KMS-11 (cell line): Measurements from ENCODE around the gene SYTL1.

Source experiments
- H2AFZ ChIP-seq: fragments of 200-600 bp; sonication (generic); 2 replicates; pipeline ENCODE4 v1.6.1; 2016; ENCODE audit warnings: antibody characterized with exemption, mixed run types, low read depth
- H3K27ac ChIP-seq: fragments of 200-600 bp; sonication (generic); 2 replicates; pipeline ENCODE4 v1.6.1; 2016; ENCODE audit warnings: mild to moderate bottlenecking, mixed run types
- H3K27me3 ChIP-seq: fragments of 200-600 bp; sonication (generic); 2 replicates; pipeline ENCODE4 v1.6.1; 2017; ENCODE audit warnings: mild to moderate bottlenecking, low read depth, mixed run types, moderate library complexity; ENCODE audit not compliant: insufficient read depth
- H3K36me3 ChIP-seq: fragments of 200-600 bp; sonication (generic); 2 replicates; pipeline ENCODE4 v1.6.1; 2017; ENCODE audit warnings: mild to moderate bottlenecking, mixed run types; ENCODE audit not compliant: insufficient read depth
- H3K4me1 ChIP-seq: fragments of 200-600 bp; sonication (generic); 2 replicates; pipeline ENCODE4 v1.6.1; 2016; ENCODE audit warnings: mild to moderate bottlenecking, low read depth, mixed run types; ENCODE audit not compliant: poor library complexity, severe bottlenecking
- H3K4me2 ChIP-seq: fragments of 200-600 bp; sonication (generic); 2 replicates; pipeline ENCODE4 v1.7.0; 2016; ENCODE audit warnings: mild to moderate bottlenecking, mixed run types
- H3K4me3 ChIP-seq: fragments of 200-600 bp; sonication (generic); IDR thresholded peaks from 2 replicates; pipeline ENCODE4 v1.6.1; 2017; ENCODE audit warnings: low read depth, low read length, mixed read lengths; ENCODE audit not compliant: insufficient read depth
- H3K79me2 ChIP-seq: fragments of 200-600 bp; sonication (generic); 2 replicates; pipeline ENCODE4 v1.6.1; 2016; ENCODE audit warnings: low read depth, mixed run types; ENCODE audit not compliant: insufficient read depth
- H3K9ac ChIP-seq: fragments of 200-600 bp; sonication (generic); 2 replicates; pipeline ENCODE4 v1.6.1; 2016; ENCODE audit warnings: mild to moderate bottlenecking, mixed run types
- H4K20me1 ChIP-seq: fragments of 200-600 bp; sonication (generic); 2 replicates; pipeline ENCODE4 v1.6.1; 2016; ENCODE audit warnings: mild to moderate bottlenecking, mixed run types; ENCODE audit not compliant: insufficient read depth
- TF ChIP-seq, protein P1 (sequence below): fragments of 200-600 bp; sonication (generic); conservative IDR thresholded peaks from 2 replicates; pipeline ENCODE4 v1.6.1; 2017; ENCODE audit warnings: low read depth, mild to moderate bottlenecking, antibody characterized with exemption, low read length, moderate library complexity, mixed read lengths

Gene SYTL1

DNA sequence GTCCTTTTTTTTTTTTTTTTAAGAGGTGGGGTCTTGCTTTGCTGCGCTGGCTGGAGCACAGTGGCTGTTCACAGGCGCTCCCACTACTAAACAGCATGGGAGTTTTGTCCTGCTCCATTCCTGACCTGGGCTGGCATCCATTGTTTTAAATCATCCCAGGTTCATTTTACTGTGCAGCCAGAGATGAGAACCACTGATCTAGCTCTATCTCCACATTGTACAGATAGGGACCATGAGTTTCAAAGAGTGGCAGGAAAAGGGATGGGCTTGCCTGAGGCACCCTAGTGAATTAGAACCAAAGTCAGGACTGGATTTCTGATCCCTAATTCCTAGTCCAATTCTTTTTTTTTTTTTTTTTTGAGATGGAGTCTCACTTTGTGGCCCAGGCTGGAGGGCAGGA lies 27.1 kb upstream of the SYTL1 start:
- Histone ChIP-seq H3K36me3 (no peaks in the 10 kb centered on the region), H3K4me1 (no peaks in the 10 kb centered on the region), H3K9ac (no peak overlapping the region), H3K27ac (no peak overlapping the region), H3K4me3 (no peak overlapping the region), H2AFZ (no peak overlapping the region), H3K79me2 (no peaks in the 10 kb centered on the region), H4K20me1 (no peaks in the 10 kb centered on the region), H3K27me3 (no peaks in the 10 kb centered on the region), H3K4me2 (no peak overlapping the region)
- TF ChIP-seq, protein P1, sequence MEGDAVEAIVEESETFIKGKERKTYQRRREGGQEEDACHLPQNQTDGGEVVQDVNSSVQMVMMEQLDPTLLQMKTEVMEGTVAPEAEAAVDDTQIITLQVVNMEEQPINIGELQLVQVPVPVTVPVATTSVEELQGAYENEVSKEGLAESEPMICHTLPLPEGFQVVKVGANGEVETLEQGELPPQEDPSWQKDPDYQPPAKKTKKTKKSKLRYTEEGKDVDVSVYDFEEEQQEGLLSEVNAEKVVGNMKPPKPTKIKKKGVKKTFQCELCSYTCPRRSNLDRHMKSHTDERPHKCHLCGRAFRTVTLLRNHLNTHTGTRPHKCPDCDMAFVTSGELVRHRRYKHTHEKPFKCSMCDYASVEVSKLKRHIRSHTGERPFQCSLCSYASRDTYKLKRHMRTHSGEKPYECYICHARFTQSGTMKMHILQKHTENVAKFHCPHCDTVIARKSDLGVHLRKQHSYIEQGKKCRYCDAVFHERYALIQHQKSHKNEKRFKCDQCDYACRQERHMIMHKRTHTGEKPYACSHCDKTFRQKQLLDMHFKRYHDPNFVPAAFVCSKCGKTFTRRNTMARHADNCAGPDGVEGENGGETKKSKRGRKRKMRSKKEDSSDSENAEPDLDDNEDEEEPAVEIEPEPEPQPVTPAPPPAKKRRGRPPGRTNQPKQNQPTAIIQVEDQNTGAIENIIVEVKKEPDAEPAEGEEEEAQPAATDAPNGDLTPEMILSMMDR, result no peak

DNA sequence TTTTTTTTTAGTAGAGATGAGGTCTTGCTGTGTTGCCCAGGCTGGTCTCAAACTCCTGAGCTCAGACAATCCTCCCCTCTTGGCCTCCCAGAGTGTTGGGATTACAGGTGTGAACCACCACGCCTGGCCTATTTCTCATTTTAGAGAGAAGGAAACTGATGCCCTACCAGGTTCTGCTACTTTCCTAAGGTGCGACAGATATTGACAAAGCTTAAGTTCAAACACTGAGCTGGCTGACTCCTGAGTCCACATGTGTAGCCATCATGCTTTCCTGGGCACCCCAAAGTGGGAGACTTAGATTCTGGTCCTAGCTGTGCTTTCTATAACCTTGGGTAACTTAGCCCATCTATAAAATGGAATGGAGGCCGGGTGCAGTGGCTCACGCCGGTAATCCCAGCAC lies 25.0 kb upstream of the SYTL1 start:
- TF ChIP-seq, protein P1, result no peak
- no peaks in the 10 kb centered on the region for H4K20me1 ChIP-seq
- no peak overlapping the region for H3K9ac ChIP-seq
- H3K27me3 ChIP-seq, result no peaks in the 10 kb centered on the region
- no peak overlapping the region for H3K4me2 ChIP-seq
- H2AFZ ChIP-seq, result no peak overlapping the region
- H3K79me2 ChIP-seq, result no peaks in the 10 kb centered on the region
- H3K27ac ChIP-seq, result no peak overlapping the region
- no peaks in the 10 kb centered on the region for H3K36me3 ChIP-seq
- no peaks in the 10 kb centered on the region for H3K4me1 ChIP-seq
- no peak overlapping the region for H3K4me3 ChIP-seq

DNA sequence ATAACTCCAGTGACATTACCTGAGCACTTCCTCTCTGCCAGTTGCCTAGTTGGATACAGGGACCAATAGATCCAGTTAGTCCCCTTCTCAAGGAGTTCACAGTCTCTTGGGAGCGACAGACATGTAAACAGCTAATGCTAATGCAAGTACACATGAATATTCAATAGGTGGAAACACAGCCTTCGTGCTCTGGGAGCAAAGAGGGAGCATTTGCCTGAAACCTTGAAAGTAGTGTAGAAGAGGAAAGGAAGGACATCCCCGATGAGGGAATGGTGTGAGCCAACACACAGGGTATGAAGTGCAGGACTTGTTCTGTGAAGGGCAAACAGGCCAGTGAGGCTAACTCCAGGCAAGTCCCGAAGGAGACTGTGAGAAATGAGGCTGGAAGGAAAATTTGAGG lies 23.7 kb upstream of the SYTL1 start:
- no peaks in the 10 kb centered on the region for H3K36me3 ChIP-seq
- no peak overlapping the region for H3K4me3 ChIP-seq
- H3K9ac ChIP-seq, result no peak overlapping the region
- H2AFZ ChIP-seq, result no peak overlapping the region
- H4K20me1 ChIP-seq, result no peaks in the 10 kb centered on the region
- H3K4me1 ChIP-seq, result peaks cover 2% of the 10 kb centered on the region
- TF ChIP-seq, protein P1, result no peak
- H3K27me3 ChIP-seq, result no peaks in the 10 kb centered on the region
- no peak overlapping the region for H3K27ac ChIP-seq
- H3K79me2 ChIP-seq, result peaks cover 10% of the 10 kb centered on the region
- H3K4me2 ChIP-seq, result no peak overlapping the region

DNA sequence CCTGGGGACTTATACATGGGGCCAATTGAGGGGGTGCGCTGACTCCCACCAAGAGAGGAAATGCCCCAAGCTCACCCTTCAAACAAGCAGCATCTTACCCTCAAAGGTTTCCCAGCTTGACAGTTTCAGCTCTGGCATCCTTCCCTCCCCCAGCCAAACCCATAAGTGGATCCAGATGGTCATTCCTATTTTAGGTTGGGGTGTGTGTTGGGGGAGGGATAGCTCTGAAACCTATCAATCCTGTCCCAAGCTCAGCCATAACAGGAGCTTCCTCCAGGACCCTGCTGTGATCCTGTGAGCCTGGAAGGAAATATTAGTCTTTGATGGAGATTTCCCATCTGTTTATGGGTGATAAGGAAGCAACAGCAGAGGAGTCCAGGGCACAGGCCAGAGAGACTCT lies 23.2 kb upstream of the SYTL1 start:
- Histone ChIP-seq H3K27ac (no peak overlapping the region), H3K4me2 (no peak overlapping the region), H3K4me1 (peaks cover 6% of the 10 kb centered on the region), H3K79me2 (peaks cover 14% of the 10 kb centered on the region), H2AFZ (no peak overlapping the region), H3K36me3 (no peaks in the 10 kb centered on the region), H3K9ac (no peak overlapping the region), H4K20me1 (no peaks in the 10 kb centered on the region), H3K4me3 (no peak overlapping the region), H3K27me3 (no peaks in the 10 kb centered on the region)
- TF ChIP-seq, protein P1, result no peak
